GM12878 (cell line): ENCODE results near the gene YIF1A. TPM values are rescaled to one million over a fixed set of nuclear protein-coding genes. Genes with fewer than 3 reads are reported as not detected.

ENCODE experiments used
- ATF7 ChIP-seq: fragments of 450-650 bp; IDR thresholded peaks from 2 replicates; pipeline ENCODE4 v1.6.1; 2016; ENCODE audit warnings: low read depth, mild to moderate bottlenecking
- CREB1 ChIP-seq: IDR thresholded peaks from 2 replicates; pipeline ENCODE4 v1.6.1; 2012; ENCODE audit warnings: low read depth, mild to moderate bottlenecking, inconsistent platforms
- EGR1 ChIP-seq, 2 experiments: IDR thresholded peaks; 1 replicate in 1 of 2; 2 replicates in 1 of 2; pipeline ENCODE4 v1.6.1; 2011 to 2012; ENCODE audit warnings: low read depth in 2 of 2, low read length in 2 of 2, borderline replicate concordance in 1 of 2, mild to moderate bottlenecking in 1 of 2, moderate library complexity in 1 of 2
- JUNB ChIP-seq: IDR thresholded peaks from 2 replicates; pipeline ENCODE4 v1.6.1; 2016; ENCODE audit warnings: antibody characterized with exemption, mild to moderate bottlenecking
- MEF2A ChIP-seq: IDR thresholded peaks from 2 replicates; pipeline ENCODE4 v1.6.1; 2011; ENCODE audit warnings: low read depth, mild to moderate bottlenecking, low read length, moderate library complexity; ENCODE audit not compliant: insufficient read depth
- MXI1 ChIP-seq: fragments of 150-350 bp; IDR thresholded peaks from 2 replicates; pipeline ENCODE4 v1.6.1; 2011; ENCODE audit warnings: low read depth, mild to moderate bottlenecking, inconsistent platforms, low read length, improper control_type of control experiment
- MYB ChIP-seq: fragments of 150-350 bp; IDR thresholded peaks from 2 replicates; pipeline ENCODE4 v1.6.1; 2014; ENCODE audit warnings: mild to moderate bottlenecking, low read depth, low read length, borderline replicate concordance
- NFYB ChIP-seq: IDR thresholded peaks from 2 replicates; pipeline ENCODE4 v1.6.1; 2011; ENCODE audit warnings: low read depth, mild to moderate bottlenecking, low read length, improper control_type of control experiment, moderate library complexity; ENCODE audit not compliant: insufficient read depth
- PML ChIP-seq: IDR thresholded peaks from 2 replicates; pipeline ENCODE4 v1.6.1; 2012; ENCODE audit warnings: low read length, inconsistent platforms
- RB1 ChIP-seq: fragments of 450-650 bp; formaldehyde crosslinking; IDR thresholded peaks from 2 replicates; pipeline ENCODE4 v1.6.1; 2017; ENCODE audit warnings: mild to moderate bottlenecking, borderline replicate concordance
- SMAD5 ChIP-seq: IDR thresholded peaks from 2 replicates; pipeline ENCODE4 v1.6.1; 2016; ENCODE audit warnings: antibody characterized with exemption, low read depth
- polyA plus RNA-seq, 11 experiments: library from polyadenylated mRNA; depleted of rRNA in 4 of 11; unstranded in 6 of 11; stranded (reverse) in 5 of 11; fragments of >200 nt; fragmentation: Nextera tagmentation in 4 of 11; fragmentation: Illumina TruSeq in 1 of 11; extraction: Ambion mirVana in 4 of 11; extraction: Trizol in 1 of 11; gene quantifications; 1 replicate in 1 of 11; 2 replicates in 10 of 11; pipeline versions ENCODE4 v1.2.1 to v1.2.3, GENCODE V29; 2011 to 2016; ENCODE audit warnings: inconsistent platforms in 2 of 11, missing spikeins in 2 of 11, low read depth in 1 of 11
- total RNA-seq, 4 experiments: library from RNA; depleted of rRNA in 3 of 4; stranded (reverse); fragments of >200 nt in 3 of 4; fragmentation: Illumina TruSeq in 1 of 4; extraction: Trizol in 1 of 4; gene quantifications; 2 replicates each; pipeline versions ENCODE4 v1.2.1 to v1.2.3, GENCODE V29; 2013 to 2021
- TF ChIP-seq, protein P1 (sequence below): fragments of 450-650 bp; IDR thresholded peaks from 2 replicates; pipeline ENCODE4 v1.6.1; 2017; ENCODE audit warnings: low read depth, mild to moderate bottlenecking, moderate library complexity
- TF ChIP-seq, protein P2 (sequence below): fragments of 150-350 bp; IDR thresholded peaks from 2 replicates; pipeline ENCODE4 v1.6.1; 2014; ENCODE audit warnings: mild to moderate bottlenecking, low read depth, low read length
- TF ChIP-seq, protein P3 (sequence below): fragments of 450-650 bp; IDR thresholded peaks from 2 replicates; pipeline ENCODE4 v1.6.1; 2017; ENCODE audit warnings: mild to moderate bottlenecking, moderate library complexity
- TF ChIP-seq, protein P4 (sequence below): IDR thresholded peaks from 2 replicates; pipeline ENCODE4 v1.6.1; 2011; ENCODE audit warnings: low read depth, mild to moderate bottlenecking, low read length, moderate library complexity, borderline replicate concordance; ENCODE audit errors: extremely low read depth
- TF ChIP-seq, protein P5 (sequence below): IDR thresholded peaks from 2 replicates; pipeline ENCODE4 v1.6.1; 2011; ENCODE audit warnings: mild to moderate bottlenecking, low read depth, low read length, moderate library complexity; ENCODE audit not compliant: insufficient replicate concordance
- TF ChIP-seq, protein P6 (sequence below): fragments of 450-650 bp; IDR thresholded peaks from 2 replicates; pipeline ENCODE4 v1.6.1; 2018; ENCODE audit warnings: mild to moderate bottlenecking, low read depth, moderate library complexity; ENCODE audit not compliant: partially characterized antibody

YIF1A gene
- total and polyA plus RNA-seq, 10 of the 15 experiments (the other 5 are each of a cell fraction or from before 2014, with no cell fraction given): 6.6 to 128 (median 71.7) TPM

DNA sequence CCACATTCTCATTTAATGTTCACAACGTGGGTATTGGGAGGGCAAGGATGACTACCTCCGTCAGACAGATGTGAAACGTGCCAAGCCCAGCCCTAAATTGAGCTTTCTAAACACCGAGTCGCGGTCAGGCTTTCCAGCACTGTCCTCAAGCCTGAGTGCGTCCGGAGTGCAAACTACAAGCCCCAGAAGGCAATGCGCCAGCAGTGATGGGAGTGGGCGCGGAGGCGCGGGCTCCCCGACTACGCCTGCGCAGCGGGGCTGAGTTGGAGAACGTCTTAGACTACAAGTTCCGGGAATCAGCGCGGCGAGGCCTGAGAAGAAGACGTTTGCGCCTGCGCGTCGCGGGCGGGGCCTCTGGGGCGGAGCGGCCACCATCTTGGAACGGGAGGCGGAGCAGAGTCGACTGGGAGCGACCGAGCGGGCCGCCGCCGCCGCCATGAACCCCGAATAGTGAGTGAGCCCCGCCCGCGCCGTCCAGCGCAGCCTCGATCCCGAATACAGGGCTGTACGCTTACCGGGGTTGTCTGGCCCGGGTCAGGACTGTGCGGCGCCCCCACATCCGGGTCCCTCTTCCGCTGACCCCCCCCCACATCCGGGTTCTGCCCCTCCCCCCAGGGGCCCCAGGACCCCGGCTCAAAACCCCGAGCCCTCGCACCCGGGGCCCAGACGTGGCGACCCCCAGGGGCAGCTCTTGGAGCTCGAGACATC is 20.5 kb downstream of the YIF1A start, which contains the start of gene RAB1B (continued):
- TF ChIP-seq, protein P1, sequence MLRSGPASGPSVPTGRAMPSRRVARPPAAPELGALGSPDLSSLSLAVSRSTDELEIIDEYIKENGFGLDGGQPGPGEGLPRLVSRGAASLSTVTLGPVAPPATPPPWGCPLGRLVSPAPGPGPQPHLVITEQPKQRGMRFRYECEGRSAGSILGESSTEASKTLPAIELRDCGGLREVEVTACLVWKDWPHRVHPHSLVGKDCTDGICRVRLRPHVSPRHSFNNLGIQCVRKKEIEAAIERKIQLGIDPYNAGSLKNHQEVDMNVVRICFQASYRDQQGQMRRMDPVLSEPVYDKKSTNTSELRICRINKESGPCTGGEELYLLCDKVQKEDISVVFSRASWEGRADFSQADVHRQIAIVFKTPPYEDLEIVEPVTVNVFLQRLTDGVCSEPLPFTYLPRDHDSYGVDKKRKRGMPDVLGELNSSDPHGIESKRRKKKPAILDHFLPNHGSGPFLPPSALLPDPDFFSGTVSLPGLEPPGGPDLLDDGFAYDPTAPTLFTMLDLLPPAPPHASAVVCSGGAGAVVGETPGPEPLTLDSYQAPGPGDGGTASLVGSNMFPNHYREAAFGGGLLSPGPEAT: no peak
- TF ChIP-seq, protein P2, sequence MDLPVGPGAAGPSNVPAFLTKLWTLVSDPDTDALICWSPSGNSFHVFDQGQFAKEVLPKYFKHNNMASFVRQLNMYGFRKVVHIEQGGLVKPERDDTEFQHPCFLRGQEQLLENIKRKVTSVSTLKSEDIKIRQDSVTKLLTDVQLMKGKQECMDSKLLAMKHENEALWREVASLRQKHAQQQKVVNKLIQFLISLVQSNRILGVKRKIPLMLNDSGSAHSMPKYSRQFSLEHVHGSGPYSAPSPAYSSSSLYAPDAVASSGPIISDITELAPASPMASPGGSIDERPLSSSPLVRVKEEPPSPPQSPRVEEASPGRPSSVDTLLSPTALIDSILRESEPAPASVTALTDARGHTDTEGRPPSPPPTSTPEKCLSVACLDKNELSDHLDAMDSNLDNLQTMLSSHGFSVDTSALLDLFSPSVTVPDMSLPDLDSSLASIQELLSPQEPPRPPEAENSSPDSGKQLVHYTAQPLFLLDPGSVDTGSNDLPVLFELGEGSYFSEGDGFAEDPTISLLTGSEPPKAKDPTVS: no peak
- no peak for TF ChIP-seq JUNB
- peak; percentile 76 for TF ChIP-seq CREB1
- TF ChIP-seq MXI1: peak; percentile 75
- no peak for TF ChIP-seq NFYB
- no peak for TF ChIP-seq MYB
- TF ChIP-seq, protein P3, sequence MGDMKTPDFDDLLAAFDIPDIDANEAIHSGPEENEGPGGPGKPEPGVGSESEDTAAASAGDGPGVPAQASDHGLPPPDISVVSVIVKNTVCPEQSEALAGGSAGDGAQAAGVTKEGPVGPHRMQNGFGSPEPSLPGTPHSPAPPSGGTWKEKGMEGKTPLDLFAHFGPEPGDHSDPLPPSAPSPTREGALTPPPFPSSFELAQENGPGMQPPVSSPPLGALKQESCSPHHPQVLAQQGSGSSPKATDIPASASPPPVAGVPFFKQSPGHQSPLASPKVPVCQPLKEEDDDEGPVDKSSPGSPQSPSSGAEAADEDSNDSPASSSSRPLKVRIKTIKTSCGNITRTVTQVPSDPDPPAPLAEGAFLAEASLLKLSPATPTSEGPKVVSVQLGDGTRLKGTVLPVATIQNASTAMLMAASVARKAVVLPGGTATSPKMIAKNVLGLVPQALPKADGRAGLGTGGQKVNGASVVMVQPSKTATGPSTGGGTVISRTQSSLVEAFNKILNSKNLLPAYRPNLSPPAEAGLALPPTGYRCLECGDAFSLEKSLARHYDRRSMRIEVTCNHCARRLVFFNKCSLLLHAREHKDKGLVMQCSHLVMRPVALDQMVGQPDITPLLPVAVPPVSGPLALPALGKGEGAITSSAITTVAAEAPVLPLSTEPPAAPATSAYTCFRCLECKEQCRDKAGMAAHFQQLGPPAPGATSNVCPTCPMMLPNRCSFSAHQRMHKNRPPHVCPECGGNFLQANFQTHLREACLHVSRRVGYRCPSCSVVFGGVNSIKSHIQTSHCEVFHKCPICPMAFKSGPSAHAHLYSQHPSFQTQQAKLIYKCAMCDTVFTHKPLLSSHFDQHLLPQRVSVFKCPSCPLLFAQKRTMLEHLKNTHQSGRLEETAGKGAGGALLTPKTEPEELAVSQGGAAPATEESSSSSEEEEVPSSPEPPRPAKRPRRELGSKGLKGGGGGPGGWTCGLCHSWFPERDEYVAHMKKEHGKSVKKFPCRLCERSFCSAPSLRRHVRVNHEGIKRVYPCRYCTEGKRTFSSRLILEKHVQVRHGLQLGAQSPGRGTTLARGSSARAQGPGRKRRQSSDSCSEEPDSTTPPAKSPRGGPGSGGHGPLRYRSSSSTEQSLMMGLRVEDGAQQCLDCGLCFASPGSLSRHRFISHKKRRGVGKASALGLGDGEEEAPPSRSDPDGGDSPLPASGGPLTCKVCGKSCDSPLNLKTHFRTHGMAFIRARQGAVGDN: peak; percentile 2; the same call in 1 of the 2 replicates
- TF ChIP-seq, protein P4, sequence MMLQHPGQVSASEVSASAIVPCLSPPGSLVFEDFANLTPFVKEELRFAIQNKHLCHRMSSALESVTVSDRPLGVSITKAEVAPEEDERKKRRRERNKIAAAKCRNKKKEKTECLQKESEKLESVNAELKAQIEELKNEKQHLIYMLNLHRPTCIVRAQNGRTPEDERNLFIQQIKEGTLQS: no peak
- no peak; the same call in 1 of the 2 replicates for TF ChIP-seq SMAD5
- TF ChIP-seq, protein P5, sequence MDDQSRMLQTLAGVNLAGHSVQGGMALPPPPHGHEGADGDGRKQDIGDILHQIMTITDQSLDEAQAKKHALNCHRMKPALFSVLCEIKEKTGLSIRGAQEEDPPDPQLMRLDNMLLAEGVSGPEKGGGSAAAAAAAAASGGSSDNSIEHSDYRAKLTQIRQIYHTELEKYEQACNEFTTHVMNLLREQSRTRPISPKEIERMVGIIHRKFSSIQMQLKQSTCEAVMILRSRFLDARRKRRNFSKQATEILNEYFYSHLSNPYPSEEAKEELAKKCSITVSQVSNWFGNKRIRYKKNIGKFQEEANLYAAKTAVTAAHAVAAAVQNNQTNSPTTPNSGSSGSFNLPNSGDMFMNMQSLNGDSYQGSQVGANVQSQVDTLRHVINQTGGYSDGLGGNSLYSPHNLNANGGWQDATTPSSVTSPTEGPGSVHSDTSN: no peak
- TF ChIP-seq EGR1 (IDR thresholded peaks at IDR 0.05; ENCODE audit: borderline replicate concordance in 1 of 2, low read depth in 2 of 2, low read length in 2 of 2): peak in 1 of 2 experiments; percentile 76; a peak in 2 of 3 replicates
- TF ChIP-seq ATF7: no peak
- TF ChIP-seq, protein P6, sequence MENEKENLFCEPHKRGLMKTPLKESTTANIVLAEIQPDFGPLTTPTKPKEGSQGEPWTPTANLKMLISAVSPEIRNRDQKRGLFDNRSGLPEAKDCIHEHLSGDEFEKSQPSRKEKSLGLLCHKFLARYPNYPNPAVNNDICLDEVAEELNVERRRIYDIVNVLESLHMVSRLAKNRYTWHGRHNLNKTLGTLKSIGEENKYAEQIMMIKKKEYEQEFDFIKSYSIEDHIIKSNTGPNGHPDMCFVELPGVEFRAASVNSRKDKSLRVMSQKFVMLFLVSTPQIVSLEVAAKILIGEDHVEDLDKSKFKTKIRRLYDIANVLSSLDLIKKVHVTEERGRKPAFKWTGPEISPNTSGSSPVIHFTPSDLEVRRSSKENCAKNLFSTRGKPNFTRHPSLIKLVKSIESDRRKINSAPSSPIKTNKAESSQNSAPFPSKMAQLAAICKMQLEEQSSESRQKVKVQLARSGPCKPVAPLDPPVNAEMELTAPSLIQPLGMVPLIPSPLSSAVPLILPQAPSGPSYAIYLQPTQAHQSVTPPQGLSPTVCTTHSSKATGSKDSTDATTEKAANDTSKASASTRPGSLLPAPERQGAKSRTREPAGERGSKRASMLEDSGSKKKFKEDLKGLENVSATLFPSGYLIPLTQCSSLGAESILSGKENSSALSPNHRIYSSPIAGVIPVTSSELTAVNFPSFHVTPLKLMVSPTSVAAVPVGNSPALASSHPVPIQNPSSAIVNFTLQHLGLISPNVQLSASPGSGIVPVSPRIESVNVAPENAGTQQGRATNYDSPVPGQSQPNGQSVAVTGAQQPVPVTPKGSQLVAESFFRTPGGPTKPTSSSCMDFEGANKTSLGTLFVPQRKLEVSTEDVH: no peak
- 0 out of 2 replicates have a peak, but pooled peaks have one; percentile 22 for TF ChIP-seq PML
- TF ChIP-seq MEF2A: no peak
- no peak for TF ChIP-seq RB1
